NK-92 treated with Interleukin-12 subunit alpha and Interleukin-12 subunit beta, amount 100 ng/mL, for 24 hours (cell line): Measurements from ENCODE around the gene CWF19L1.

ENCODE experiments used
- DNase-seq: peaks from one replicate; lab custom pipeline; 2025; lab: John Stamatoyannopoulos, UW

The CWF19L1 gene

DNA sequence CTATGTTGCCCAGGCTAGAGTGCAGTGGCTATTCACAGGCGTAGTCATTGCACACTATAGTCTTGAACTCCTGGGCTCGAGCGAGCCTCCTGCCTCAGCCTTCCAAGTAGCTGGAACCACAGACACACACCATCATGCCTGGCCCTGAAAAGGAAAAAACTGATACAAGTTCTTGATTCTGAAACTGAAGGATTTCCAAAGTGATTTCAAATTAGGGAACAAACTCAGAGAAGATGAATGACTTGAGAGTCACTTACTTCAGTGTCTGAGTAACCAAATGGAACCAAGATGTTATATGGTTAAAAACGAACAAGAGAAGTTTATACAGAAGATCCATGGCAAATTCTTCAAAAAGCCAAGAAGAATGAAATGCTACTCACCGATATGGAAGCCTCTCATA, 14.4 kb downstream of the CWF19L1 start:
- DNase-seq, result no peak

DNA sequence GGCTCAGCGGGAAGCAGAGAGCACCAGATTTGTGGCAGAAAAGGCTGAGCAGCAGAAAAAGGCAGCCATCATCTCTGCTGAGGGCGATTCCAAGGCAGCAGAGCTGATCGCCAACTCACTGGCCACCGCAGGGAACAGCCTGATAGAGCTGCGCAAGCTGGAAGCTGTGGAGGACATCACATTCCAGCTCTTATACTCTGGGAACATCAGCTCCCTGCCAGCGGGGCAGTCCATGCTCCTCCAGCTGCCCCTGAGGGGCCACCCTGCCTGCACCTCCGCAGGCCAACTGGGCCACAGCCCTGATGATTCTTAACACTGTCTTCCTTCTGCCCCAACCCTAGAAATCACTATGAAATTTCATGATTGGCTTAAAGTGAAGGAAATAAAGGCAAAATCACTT, 18.6 kb downstream of the CWF19L1 start:
- no peak for DNase-seq

DNA sequence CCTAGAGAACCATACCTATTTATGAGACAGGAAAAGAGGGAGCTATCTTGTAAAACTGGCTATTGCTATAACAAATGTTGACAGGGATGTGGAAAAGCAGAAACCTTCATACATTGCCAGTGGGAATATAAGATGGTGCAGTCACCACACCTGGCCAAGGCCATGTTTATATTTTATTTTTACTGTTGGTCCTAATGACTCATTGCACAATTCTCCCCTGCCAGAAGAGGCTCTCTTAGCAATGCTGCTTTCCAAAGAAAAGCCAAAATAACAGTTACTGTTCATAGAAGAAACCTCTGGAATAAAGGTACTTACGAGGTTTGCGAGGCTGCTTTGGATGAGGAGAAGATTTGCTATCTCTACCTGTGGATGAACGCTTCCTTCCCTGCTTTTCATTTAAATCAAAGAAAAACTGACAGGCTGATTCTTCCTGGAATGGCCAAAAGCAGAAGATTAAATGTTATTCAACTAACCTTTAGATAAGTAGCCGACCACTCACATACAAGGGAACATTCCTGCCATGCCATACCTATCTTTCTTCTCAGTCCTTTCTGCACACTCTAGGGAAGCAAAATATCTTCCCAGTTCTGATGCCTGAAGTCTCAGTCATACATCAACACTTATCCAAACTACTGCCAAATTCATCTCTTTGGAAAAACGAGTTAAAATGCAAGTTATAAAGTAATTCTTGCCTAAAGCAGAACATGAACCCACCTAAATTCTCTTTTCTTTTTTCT, 21.8 kb downstream of the CWF19L1 start:
- DNase-seq, result no peak

DNA sequence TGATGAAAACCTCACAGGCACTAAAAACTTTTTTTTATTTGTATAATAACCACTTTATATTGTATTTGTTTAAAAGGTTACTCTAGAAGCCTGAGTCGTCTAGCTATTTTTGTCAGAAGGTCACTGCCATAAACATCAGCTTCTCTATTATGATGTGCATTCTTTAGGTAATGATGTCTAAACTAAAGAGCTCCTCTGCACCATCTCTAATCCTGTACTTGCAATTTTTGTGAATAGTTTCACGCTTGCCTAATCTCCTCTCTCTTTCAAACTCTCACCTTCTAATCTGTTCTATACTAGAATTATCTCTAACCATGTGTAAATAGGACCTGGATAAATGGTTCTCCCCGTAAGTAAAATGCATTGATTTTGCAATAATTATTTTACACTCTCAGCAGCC, 27.6 kb downstream of the CWF19L1 start:
- no peak for DNase-seq

DNA sequence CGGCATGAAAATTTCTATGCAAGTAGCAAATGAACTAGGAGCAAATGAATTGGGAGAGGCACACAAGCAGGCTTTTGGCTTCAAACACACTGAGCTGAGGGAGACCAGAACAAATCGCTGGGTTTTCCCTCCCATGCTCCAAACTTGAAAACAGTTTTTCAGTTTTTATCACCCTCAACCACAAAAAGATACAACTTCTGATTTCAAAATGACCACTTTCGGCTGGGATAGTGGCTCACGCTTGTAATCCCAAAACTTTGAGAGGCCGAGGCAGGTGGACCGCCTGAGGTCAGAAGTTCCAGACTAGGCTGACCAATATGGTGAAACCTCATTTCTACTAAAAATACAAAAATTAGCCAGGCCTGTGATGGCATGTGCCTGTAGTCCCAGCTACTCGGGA, 29.0 kb downstream of the CWF19L1 start:
- no peak for DNase-seq

DNA sequence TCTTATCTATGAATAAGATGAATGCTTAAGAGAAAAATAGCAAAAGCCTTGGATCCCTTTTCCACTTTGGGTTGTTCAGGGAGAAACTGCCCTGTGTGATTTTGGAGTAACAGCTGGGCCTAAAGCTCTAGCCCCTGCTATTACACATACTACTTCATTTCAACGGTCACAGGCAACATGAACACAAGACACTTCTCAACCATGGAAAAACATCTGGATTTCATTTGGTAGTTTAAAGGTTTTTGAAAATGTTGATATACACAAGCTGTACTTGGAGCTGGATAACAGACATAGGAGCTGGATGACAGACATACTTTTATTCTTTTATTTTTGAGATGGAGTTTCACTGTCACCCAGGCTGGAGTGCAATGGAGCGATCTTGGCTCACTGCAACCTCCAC, 35.3 kb downstream of the CWF19L1 start:
- no peak for DNase-seq

DNA sequence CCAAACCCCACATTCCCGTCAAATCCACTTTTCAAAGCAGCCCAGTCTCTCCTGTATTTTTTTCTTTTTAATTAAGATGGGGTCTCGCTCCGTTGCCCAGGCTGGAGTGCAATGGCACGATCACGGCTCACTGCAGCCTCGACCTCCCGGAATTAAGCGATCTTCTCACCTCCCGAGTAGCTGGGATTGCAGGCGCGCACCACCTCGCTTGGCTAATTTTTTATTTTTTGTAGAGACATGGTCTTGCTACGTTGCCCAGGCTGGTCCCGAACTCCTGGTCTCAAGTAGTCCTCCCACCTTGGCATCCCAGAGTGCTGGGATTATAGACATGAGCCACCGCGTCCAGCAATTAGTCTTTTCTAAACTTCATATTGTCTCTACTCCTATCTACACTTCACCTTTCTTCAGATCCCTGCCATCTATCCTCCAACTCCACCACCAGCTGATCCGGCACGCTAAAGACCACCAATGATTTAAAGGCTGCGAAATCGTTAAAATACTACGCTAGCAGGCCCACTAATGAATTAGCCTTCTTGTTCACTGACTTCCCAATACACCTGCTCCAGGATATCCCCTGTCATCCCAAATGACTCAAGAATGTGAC, 37.5 kb downstream of the CWF19L1 start:
- no peak for DNase-seq

DNA sequence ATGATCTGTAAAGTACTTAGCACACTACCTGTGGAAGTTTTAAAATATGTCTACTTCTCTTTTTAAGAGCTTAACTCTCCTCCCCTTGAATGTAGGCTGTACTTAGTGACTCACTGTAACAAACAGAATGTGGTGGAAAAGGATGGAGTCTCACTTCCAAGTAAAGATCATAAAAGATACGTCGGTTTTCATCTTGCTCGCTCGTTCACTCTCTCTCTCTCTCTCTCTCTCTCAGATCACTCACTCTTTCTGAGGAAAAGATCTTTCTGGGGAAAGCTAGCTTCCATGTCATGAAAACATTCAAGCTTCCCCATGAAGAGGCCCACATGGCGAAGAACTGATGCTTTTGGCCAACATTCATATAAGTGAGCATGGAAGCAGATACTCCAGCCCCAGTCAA, 43.6 kb downstream of the CWF19L1 start:
- no peak for DNase-seq

DNA sequence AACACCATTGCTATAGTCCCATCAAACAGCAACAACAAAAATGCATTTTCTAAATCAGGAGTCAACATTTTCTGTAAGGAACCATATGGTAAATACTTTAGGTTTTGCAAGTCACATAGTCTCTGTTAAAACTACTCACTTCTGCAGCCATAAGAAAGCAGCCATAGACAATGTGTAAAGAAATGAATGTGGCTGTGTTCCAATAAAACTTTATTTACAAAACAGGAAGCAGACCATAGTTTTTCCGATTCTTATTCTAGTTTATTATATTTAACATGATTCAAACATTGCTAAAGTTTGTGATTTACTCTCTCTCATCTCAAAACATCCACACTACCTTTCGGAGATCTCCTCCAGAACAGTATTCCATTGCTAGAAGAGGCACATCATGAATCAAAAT, 44.9 kb downstream of the CWF19L1 start:
- DNase-seq, result no peak

DNA sequence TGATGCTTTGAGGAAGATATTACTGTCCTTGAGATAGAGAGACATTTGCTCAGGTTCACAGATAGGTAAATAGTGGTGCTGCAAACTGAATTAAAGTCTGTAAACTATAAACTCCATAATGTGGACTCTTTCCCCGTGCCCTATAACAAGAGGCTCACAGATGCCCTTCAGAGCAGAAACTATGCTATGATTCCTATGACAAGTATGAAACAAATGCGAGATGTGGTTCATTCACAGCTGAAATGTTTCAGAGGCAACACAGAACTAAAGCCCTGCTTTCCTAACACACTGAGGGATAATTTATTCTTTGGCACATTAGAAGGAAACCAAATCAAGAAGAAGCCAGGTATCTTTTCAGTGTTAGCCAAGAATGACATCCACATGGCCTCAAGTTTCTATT, 51.4 kb downstream of the CWF19L1 start:
- DNase-seq, result no peak

DNA sequence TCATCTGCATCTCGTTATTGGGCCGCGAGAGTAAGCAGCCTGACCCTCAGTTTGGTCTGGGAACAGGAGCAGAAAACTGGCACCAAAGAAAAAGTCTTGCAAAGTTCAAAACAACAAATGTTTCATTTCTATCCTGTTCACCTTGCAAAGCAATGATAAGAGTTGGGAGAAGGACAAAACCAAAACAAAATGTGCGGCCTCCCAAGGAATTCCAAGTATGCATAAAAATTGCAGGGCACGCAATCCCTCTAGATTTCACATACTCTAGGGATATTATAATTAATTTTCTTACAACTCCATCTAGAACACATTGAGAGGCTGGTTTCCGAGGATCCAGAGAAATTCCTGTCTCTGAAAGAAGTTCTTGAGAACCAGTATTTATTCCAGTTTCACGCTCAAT, 58.1 kb downstream of the CWF19L1 start:
- no peak for DNase-seq

DNA sequence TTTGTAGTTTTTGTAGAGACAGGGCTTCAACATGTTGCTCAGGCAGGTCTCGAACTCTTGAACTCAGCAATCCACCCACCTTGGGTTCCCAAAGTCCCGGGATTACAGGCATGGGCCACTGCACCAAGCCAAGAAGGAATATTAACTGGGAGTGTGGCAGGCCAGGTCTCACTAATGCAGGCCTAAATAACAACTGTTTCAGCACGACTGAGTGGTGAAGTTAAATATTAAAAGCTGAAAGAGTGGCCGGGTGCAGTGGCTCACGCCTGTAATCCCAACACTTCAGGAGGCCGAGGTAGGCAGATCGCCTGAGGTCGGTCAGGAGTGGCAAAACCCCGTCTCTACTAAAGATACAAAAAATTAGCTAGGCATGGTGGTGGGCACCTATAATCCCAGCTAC, 59.2 kb downstream of the CWF19L1 start:
- no peak for DNase-seq

DNA sequence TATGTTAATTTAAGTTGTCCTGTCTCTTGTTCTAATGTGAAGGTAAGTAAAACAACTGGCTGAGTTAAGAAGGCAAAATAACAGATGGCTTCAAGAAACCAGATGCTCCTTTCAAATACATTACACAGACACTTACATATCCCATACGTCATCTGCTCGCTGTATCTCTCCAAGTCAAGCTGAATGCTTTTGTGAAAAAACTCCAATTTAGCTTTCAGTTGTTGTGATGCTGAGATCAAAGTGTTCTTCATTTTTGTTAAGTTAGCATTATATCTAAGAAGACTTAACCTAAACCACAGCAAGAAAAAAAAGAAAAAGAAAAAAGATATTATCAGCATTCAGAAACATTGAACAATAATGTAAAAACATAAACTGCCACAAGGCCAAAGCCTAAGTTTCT, 63.1 kb downstream of the CWF19L1 start:
- no peak for DNase-seq

DNA sequence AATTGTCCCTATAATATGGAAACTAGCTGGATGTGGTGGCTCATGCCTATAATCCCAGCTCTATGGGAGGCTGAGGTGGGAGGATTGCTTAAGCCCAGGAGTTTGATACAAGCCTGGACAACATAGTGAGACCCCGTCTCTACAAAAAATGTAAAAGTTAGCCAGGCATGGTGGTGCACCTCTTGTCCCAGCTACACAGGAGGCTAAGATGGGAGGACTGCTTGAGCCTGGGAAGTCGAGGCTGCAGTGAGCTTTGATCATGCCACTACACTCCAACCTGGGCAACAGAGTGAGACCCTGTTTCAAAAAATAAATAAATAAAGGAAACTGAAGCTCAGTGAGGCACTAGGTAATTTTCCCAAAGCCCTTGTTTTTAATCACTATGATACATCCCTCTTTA, 65.9 kb downstream of the CWF19L1 start:
- no peak for DNase-seq

DNA sequence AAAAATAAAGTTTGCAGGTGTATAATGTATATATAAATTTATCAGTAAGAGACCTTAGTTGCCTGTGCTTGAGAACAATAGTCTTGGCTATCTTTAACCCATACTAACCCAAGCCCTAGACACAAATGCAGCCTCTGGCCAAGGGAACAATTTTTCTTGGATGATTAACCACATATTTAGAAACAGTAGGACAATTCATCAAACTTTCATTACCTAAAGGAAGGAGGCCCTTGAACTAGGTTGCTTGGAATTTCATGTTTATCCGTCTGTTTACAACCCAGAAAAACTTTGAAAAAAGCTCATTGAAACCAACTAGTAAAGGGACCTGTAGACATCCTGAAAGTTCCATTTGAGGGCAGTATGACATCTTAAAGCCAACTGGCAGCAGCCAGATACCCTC, 72.7 kb downstream of the CWF19L1 start:
- no peak for DNase-seq

DNA sequence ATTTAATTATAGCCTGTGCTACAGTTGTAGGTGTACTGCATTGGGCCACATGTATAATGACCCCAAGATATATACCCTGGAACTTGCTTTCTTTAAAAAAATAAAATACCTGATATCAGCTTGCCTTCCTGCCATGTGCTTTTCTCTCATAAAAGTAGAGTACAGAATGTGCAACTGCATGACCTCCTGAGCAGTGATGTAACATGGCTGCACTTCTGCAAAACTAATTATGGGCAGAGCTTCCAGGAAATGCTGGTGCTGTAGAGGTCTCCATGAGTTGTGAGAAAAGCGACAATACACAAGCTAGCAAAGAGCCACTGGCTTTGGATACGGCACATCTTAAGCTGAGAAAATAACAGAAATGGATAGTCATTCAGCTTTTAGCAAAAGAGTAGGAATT, 75.1 kb downstream of the CWF19L1 start:
- DNase-seq, result no peak

DNA sequence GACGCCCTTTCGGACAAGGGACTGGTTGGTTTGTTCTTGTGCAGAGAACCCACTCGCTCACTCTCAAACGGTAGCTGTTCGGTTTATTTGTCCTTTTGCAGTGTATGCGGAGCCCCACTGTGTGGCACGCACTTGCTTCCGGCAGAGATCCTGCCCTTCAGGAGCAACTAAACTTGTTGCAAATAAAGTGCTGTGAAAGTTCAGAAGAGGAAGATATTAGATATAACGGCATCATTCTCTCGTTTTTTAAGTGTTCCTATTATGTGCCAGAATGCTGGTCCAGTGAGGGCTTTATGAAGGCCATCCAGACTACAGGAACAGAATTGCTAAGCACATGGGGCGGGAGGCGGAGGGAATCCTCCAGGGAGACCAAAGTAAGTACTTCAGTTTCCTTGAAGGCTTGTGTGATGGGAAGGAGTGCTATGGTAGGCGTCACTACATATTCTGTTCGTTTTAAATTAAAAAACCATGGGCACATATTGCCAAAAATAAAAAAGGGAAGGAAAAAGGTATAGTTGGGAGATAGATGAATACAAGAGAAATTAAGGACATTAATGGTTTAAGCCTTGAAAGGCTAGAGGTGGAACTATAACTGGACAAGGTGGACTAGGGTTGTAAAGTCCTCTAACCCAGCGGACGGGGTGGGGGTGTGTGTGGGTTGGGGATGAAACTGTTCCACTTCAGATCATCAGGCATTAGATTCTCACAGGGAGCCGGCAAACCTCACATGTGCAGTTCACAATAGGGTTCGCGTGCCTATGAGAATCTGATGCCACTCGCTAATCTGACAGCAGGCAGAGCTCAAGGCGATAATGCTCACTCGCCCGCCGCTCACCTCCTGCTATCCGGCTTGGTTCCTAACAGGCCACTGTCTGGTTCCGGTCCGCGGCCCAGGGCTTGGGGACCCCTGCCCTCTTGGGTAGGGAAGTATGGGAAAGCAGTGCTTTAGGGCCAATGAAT, 80.9 kb downstream of the CWF19L1 start:
- peak; percentile 14 for DNase-seq

DNA sequence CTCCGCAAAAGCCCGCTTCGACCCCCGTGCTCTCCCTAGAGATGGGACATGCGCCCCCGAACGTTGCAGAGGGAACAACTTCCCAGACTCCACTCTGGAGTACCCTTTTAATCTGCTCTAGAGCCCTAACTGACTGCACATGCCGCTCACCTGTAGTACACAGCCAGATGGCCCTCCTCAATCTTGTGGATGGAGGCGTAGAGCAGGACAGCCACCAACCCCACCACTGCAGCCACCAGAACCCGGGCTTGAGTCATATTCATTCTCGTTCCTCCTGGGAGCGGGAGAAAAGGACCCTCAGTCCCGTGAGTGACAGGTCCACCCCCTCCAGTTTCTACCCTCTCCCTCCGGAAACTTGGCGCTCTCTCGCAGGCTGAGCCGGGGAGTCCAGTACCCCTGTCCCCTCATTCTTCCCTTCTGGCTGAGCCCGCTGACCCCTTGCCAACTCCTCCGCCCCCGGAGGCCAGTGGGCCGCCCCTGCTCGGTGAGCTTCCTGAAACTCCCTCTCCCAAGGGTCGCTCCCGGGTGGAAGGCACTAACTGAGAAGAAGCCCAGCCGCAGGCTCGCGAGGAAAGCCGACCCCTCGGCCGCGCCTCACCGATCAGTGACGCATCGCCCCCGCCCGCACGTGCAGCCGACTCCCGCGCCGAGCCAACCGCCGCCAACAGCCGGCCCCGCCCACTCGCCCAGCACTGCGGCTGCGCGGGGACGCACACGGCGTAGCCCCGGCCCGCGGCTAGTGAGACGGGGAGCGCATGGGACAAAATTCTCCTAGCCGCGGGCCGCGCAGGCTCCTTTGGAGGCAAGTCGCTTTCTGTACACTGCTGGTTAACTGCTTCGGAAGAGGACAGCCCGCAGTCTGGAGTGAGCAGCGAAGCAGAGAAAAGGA, 81.8 kb downstream of the CWF19L1 start, which contains the start of gene ERLIN1:
TSS of gene ERLIN1 (minus strand) at position 666 of the 889 bp plus-strand sequence. CDS start at position 263, 403 bp downstream.
- DNase-seq, result peak; percentile 85

DNA sequence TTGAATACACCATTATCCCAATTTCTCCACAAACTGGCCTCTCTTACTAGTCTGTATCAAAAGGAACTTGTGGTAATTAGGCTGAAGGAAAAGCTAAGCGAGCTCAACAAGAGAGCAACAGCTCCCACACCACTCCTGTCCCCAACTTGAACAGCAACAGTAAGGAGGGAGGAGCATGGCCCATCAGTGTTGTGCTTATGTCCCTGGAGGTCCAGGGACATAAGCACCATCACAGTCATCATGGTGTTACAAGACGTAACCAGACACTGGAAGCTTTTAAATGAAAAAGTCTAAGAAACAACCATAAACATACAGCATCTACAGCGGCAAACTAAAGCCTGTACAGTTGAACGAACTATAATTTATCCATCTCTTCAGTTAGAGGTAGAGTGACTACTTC, 82.6 kb downstream of the CWF19L1 start:
- DNase-seq, result peak; percentile 1

DNA sequence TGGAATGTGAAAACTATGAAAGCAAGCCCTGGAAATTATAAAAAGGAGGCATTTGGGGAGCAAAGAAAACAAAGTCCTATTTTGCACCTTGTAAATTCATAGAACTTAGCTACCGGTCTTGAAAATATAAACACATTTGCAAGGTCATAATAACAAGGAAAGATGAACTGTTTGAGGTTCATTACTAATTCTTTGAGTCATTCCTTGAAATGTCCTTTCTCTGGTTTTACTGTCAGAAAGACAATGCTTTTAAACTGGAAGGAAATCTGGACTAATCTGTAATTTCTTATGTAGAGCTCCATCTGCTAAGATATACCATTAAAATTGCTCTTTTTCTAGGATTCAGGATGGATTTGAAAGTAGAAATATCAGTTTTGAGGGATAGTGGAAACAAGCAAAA, 83.0 kb downstream of the CWF19L1 start:
- no peak for DNase-seq

DNA sequence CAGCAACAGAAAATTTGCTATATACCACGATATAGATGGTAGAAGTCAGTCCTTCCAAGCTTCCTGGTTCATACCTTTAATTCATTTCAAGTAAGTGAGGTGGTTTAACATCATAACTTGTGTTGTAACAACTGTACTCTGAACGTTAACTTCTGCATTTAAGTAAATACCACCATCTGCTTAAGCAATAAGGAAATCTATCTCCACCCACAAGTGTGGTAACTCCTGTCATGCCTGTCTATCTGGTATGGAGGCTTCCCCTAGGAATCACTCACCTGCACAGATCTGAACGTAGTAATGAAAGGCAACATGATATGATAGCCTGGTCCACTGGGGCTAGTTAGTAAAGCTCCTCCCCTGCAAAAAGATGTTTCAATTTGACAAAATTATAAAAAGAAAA, 84.0 kb downstream of the CWF19L1 start:
- no peak for DNase-seq

DNA sequence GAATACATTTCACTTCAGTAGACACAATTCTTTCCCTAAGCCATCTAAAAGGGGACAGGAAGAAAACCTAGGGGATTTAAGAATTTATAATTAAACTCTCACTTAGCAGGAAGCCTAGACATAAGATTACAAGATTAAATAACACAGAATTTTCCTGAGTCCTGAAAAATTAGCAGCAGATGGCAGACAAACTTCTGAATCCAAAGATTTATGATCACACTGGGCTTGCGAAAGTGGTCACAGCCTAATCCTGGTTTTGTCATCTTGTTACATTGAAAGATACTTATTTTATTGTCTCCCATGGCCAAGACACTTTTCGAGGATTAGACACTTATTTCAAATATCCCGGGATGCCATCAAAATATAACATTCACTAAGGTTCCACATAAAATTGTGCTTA, 84.5 kb downstream of the CWF19L1 start:
- DNase-seq, result no peak
